SU-DHL-6 (cell line): ENCODE results near the gene UBE2D1.

Source experiments
- CTCF ChIP-seq: fragments of 200-600 bp; sonication (generic); IDR thresholded peaks from one replicate; pipeline ENCODE4 v1.5.1; 2017; ENCODE audit warnings: antibody characterized with exemption, mild to moderate bottlenecking, low read length, moderate library complexity; ENCODE audit not compliant: insufficient read depth, poor library complexity, severe bottlenecking
- EZH2phosphoT487 ChIP-seq: fragments of 200-600 bp; sonication (generic), shearing (Covaris generic); conservative IDR thresholded peaks from 2 replicates; pipeline ENCODE4 v1.6.1; 2018; ENCODE audit warnings: mild to moderate bottlenecking, antibody characterized with exemption, low read length, moderate library complexity, mixed read lengths

DNA sequence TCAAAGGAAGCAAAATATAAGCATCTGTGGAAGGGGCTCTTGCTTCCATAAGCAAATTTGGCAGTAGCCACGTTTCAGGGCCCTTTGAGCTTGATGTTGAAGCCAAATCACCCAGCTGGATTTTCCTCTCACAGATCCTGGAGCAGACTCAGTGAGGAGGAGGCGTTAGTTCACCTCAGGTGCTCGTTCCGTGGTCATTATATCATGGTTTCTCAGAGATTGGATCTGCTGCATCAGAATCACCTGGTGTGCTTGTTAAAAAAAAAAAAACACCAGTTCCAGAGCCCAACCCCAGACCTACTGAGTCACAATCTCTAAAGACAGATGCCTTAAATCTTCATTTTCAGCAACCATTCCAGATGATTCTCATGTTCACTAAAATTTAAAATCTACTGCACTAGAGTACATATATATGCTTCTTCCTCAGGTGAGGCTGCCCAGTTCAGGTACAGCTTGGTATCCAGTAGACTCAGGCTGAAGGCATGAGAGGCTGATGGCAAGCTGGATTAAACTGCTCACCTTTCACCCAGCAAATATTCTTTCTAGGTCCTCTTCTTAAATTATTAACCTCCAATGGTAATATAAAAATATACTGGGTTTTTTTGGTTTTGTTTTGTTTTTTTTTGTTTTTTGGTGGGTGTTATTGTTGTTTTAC lies 75.3 kb downstream of the UBE2D1 start:
- TF ChIP-seq CTCF (no peak), EZH2phosphoT487 (no peak)
